ENCODE results near the gene STC2. TPM values are rescaled to one million over a fixed set of nuclear protein-coding genes. Genes with fewer than 3 reads are reported as not detected.

The STC2 gene
- total RNA-seq, 1 donor from 2014 or later: 0.65 TPM

DNA sequence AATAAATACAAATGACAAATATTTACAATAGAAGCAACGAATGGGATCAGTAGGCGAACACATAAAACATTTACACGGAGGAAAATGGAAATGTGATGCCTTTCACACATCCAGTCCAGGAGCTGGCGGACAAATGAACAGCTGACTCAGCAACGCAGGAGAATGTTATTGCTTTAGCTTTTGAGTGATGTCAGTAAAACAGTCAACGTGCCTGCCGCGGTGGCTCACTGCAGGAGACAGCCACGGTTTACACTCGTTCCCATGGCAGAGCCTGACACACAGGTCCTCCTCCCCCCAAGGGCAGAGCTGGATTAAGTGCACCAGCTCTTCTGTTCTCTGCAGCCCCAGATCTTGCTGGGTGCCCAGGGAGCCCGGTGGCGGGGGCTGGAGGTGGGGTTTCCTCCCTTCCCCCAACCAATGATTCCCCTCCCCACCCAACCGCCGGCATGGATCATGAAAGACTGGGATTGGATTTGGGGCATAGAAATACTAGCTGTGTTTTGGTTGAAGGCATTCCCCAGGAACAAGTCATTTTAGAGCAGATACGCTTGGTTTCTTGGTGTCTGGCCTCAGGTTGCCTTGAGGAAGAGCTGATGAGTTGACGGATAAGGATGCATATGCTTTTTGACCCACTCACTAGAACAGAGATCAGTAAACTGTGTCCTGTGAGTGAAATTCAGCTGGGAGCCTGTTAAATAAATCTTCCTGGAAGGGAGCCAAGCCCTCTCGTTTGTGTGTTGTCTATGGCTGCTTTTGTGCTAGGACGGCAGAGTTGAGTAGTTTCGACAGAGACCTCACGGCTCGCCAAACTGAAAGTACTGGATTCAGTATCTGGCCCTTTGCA is 12.5 kb downstream of the STC2 start:
- ATAC-seq (peak; percentile 11), DNase-seq (ENCODE audit: low spot score) (no peak)

DNA sequence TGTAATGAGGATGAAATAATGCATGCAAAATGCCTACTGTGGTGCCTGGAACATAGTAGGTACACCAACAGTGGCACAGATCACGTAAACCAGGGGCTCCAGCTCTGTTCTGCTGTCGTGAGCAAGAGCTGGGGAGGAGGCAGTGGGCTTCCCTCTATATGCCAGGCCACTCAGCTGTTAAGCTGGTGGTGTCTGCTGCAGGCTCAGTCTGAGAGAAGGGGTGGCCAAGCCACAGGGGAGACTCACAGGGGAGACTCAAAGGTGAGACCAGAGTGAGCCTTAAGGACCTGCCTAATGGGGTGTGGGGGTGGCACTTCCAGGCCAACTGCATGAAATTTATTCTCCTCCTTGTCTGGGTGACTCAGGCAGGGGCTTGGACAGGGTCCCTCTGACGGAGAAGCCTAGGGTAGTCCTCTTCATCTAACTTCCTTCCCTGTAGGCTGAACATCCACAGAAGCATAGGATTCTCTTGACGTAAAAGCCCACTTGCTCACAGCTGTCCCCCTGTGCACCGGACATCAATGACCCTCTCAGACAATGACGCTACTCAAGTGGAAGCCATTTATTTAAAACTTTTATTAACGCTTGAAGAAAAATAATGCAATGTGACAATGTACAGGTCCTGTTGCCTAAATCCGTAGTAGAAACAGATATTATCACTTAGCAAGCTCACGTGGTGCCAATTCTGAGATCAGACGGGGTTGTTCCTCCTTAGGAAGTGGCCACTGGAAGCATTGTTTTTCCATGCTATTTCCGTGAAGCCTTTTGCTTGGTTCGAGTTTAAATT is 13.9 kb downstream of the STC2 start:
- no peak for DNase-seq (ENCODE audit: low spot score)
- ATAC-seq: no peak

DNA sequence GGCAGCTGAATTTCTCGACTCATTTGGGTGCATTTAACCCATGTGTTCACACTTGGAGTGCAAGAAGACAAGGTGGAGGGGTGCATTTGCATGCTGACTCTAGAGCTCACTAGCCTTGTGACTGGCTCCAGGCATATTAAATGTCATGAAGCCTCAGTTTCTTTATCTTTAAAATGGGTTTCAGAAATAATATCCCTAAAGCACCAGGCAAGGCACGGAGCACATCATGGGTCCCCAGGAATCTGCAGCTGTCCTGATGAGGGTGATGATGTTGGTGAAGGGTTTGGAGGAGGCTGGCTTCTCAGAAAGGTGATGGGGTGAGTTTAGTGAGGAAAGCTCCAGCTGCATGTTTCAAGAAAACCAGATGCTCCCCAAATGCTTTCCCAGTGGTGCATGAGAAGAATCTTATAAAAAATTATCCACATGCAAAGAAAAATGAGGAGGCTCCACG is 14.8 kb downstream of the STC2 start:
- no peak for DNase-seq (ENCODE audit: low spot score)
- no peak for ATAC-seq

DNA sequence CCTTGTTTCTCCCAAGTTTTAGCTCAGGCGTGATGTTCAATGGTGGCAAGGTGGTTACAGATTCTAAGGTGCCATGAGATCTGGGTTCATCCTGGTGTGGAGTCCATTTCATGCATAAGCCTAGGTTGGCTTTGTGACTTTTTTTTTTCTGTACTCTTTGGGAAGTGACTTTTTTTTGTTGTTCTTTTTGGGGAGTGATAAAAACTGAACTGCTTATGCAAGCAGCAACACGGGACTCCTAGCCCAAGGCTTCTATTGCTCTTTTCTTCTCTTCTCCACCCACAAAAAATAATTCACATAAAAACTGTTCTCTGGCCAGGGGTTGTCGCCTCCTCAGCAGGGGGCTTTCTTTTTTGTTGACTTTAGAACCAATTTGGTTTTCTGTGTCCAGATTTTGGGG is 15.4 kb downstream of the STC2 start:
- DNase-seq (ENCODE audit: low spot score) (no peak), ATAC-seq (no peak)

DNA sequence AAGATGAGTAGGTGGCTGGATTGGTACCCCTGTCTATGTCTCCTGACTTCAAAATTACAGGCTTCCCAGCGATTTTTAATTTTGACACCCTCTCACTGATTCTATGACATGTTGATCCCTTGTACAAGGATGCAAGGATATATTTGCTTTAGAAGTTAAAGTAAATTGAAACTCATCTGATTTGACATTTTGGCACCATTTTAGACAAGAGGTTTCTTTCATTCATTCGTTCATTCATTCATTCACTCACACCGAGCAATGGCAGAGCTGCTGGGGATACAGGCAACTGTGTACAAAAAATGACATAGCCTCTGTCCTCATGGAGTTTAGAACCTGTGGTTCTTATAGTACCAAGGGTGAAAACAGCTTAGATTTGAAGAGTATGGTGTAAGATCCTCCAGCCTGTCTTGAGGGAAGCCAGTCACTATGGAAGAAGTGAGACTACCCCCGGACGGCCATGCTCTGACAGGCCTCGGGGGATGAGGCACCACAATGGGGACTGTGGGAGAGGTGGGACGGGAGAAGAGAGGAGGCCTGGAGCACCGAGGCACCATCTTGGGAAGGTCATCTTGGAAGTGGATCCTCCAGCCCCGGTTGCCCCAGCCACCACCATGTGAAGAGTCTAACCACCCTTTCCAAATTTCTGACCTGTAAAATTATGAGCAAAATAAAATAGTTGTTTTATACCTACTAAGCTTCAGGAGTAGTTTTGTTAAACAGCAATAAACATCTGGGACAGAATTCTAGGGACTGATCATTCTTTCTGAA is 16.2 kb downstream of the STC2 start:
- ATAC-seq (no peak), DNase-seq (ENCODE audit: low spot score) (no peak)

DNA sequence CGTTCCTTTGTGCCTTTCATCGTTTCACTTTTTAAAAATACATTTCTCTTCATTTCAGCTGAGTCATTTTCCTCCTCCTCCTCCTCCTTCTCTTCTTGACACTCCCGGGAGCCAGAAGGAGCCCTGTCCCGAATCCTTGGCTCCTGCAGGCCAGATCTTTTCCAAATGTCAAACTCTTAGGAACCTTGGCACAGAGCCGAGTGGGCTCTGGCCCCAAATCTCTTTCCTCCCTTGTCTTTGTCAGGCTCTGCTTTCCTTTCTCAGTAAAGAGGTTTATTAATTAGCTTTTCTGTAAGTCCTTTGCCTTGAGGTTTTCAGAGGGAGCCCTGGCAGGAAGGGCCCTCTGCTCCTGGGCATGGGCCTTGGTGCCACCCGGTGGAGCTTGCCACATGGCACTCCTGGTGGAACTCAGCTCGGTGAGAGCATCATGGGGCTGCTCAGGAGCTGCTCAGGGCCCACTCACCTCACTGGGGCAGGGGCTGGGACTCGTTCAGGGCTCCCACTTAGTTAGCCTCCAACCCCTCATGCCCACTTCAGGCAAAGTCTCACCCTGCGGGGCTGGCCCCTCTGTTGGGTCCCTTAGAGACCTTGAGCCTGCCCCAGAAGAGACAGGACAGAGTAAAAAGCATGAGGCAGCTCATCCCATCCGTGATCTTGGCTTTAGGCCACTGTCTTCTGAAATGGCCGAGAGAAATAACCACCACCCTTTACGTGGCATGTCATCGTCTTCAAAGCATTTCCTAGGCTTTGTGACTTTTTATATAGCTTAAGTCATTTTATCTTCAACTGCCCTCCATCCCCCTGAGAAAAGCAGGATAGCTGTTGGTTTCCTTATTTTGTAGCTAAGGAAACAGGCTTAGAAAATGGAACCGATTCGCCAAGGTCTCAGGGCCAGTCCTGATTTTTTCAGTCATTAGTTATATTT is 17.1 kb downstream of the STC2 start:
- DNase-seq (ENCODE audit: low spot score): no peak
- ATAC-seq: no peak

DNA sequence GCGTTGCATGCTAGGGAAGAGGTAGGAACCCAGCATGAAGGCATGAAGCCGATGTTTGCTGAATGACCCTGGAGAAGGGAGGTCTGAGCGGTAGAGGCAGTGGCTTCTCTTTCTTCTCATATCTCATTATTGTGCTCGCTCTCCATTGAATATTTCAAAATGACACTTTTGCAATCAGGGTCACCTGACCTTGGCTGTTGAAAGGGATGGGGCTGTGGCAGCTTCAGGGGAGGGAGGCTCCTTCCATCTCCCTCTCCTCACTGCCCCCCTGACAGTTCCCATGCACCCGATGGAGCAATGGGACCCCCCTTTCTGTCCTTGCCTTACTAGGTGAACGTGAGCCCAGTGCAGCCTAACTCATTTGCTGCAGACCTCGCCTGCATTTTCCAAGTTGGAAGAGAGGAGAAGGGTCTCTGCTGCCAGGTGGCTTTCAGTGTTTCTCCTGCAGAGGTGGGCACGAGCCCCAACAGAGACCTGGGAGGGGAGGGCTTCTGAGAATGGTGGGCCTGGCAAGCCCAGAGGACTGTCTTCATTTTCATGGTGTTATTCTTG is 17.9 kb downstream of the STC2 start:
- DNase-seq (ENCODE audit: low spot score): no peak
- peak; percentile 31 for ATAC-seq

DNA sequence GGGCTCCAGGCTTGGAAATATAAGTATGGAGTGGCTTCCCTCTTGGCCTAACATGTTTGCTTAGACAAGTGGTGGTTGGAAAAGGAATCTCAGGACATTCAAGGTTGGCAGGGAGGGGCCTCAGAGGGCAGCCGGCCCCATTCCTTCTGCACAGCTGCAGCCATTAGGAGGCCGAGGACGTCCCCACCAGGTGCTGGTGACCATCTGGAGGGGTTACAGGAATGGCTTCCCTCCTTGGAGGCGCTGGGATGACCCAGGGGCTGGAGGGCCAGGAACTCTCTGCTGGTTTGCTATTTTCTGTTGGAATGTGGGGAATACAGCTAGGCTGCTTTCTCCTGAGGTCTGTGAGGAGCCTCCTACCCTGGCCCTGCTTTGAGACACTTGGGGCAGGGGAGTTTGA is 18.5 kb downstream of the STC2 start:
- ATAC-seq (no peak), DNase-seq (ENCODE audit: low spot score) (no peak)

DNA sequence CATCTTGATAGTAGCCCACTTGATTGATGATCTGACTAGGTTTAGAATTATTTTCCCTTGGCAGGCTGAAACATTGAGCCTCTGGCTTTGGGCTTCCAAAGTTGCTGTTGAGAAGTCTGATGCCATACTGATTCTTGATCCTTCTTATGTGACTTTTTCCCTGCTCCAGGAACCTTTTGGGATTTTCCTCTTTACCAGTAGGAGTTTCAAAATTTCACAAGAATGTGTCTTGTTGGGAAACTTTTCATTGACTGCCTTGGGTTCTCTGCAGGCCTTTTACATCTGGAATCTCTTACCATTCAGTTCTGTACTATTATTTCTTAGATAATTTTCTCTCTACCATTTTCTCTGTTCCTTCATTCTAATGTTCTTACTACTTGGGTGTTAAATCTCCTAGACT is 20.0 kb downstream of the STC2 start:
- no peak for DNase-seq (ENCODE audit: low spot score)
- no peak for ATAC-seq

DNA sequence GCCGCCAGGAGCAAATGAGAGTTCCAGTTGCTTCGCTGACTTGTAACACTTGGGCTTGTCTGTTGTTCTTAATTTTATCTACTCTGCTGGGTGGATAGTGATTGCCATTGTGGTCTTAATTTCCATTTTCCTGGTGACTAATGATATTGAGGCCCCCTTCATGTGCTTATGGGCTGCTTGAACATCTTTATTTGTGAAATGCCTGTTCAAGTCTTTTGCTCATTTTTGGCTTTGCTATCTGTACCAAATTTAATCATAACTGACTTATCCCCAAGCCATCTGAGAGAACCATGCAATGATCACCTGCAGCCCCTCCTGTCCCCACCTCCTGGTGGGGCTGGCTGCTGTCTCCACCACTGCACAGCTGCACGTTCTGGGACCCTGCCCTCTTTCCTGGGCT is 20.5 kb downstream of the STC2 start:
- no peak for DNase-seq (ENCODE audit: low spot score)
- ATAC-seq: no peak

DNA sequence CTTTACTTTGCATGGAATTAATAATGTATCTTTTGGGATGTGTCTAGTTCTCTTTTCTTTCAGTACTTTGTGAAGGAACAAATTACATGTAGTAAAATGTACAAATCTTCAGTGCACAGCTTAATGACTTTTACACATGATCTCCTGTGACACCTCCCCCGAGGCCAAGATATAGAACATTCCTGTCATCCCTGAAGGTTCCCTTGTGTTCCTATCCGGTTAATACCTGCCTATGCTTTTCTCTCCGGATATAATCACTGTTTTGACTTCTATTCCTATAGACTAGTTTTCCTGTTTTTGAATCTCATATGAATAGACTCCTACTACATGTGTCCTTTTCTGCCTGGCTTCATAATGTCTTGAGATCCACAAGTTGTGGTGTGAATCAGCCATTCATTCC is 21.5 kb downstream of the STC2 start:
- no peak for ATAC-seq
- no peak for DNase-seq (ENCODE audit: low spot score)

DNA sequence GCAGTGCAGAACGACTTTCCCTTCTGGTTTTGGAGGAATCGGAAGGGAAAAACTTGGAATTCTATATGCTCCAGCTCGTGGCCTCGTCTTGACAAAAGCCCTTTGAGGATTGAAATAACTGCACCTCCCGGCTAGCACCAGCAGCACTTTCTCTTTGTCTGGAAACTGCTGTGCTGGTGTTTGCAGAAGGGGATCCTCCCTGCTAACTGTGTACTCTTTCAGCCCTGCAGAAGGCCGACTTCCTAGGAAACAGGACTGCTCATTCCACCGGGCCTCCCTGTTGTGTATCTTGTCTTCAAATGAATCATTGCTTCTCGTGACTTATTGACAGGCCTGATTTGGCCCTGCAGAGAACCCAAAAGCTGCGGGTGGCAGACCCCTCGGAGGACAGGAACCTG is 23.6 kb downstream of the STC2 start:
- no peak for ATAC-seq
- DNase-seq (ENCODE audit: low spot score): no peak

DNA sequence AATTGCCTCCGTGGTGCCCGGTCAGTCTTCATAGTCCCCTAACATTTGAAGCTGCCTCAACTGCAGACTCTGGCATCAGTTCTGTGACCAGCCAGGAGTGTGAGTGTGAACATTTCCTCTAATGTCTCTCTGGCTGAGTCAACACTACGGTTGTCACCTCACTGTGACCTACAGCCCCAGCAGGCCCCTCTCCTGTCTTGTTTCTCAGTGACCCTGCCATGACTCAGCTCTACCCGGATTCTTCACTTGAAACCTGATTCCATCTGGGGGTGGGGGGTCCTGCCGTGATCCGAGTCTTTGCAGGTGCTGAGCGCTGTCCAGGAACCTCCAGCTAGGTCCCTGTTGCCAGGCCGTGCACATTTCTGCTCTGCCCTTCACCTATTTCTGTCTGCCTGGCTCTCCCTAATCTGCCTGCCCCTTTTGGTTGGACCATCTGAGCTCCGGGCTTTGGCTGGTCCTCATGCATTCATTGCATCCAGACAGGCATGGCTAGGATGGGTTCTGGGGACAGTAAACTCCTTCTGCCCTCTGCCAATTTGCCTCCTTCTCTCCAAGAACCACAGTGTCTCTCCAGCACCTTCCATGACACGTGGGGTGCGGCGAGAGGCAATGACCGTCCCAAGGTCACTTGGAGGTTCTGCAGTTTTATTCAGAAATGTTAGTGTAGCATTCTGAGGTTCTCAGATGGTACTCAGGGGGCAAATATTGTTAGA is 24.2 kb downstream of the STC2 start:
- DNase-seq (ENCODE audit: low spot score): no peak
- no peak for ATAC-seq

DNA sequence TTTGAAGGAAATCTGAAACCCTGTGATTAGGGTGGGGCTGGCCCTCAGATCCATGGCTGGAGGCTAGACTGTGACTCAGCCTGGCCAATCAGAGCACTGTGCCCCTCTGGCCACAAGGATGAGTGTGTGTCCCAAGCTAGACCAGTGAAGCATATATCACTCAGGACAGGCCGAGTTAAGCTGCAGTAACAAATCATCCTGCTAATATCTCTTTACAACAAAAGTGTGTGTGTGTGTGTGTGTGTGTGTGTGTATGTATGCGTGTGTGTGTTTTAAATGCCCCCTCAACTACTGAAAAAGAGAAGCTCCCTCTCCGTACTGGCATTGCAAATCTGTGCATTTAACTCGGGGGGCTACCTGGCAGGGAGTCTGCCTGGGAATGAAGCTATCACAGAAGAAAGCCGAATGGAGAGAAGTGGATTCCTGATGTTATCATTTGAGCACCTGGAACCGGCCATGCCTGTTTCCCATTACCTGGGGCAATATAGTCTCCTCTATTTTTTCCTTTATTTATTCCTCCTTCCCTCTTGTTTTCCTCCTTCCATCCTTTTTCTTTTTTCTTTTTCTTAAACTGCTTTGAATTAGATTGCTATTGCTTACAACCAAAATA is 25.6 kb downstream of the STC2 start:
- ATAC-seq: no peak
- no peak for DNase-seq (ENCODE audit: low spot score)

DNA sequence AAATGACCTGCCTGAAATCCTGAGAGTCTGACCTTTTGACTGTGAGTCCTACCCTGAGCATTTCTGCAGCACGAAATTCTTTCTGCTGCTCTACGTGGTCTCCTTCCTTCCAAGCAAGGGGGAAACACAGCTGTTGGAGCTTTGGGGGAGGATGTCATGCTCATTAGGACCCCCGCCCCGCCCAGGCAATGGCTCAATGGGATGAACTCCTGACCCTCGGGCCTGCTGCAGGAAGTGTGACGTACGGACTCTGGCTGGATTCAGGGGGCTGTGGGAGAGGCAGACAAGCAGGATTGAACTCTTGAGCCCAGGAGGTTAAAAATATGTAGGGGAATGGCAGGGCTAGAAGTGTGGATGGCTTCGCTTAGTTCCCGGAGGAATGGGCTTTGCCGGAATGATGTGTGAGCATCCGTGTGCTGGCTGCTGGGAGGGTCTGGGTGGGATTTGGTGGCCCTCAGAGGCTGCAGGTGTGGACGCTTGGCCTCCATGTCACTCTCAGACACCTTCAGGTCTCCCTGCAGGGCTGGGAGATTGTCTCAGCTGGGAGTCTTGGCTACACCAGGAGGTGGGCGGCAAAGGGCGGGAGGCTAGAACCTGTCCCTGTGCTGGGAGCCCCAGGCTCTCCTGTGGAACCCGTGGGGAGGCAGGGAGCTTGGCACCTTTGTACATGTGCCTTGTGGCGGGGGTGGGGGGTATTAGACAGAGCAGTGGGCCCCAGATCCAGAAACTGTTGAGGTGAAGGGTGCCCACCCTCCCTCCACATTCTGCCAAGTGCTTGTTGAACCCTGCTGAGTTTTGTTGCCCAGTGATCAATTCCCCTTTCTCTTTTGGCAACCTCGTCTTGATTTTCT is 26.3 kb downstream of the STC2 start:
- DNase-seq (ENCODE audit: low spot score): no peak
- ATAC-seq: no peak

DNA sequence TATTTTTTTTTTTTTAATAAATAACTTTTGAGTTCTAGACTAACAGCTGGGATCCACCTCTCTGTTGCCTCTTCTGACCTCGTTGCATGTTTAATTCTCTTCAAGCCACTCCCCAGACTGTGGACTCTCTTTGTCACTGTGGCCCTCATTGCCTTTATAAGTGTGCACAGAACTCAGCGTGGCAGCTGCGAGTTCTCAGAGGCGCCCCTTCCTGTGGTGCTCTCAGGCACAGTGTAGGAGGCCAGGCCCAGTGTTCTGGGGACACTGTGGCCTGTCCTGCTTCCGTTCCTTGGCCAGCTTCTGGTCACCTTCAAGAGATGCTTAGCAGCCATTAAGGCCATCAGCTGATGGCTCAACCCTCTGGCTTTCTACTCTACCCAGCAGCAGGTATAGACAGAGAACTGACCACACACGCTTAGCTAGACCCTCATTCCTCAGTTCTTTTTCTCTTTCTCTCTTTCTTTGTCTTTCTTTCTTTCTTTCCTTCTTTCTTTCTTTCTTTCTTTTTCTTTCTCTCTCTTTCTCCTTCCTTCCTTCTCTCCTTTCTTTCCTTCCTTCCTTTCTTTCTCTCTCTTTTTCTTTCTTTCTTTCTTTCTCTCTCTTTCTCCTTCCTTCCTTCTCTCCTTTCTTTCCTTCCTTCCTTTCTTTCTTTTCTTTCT is 27.7 kb downstream of the STC2 start:
- ATAC-seq (no peak), DNase-seq (ENCODE audit: low spot score) (no peak)

DNA sequence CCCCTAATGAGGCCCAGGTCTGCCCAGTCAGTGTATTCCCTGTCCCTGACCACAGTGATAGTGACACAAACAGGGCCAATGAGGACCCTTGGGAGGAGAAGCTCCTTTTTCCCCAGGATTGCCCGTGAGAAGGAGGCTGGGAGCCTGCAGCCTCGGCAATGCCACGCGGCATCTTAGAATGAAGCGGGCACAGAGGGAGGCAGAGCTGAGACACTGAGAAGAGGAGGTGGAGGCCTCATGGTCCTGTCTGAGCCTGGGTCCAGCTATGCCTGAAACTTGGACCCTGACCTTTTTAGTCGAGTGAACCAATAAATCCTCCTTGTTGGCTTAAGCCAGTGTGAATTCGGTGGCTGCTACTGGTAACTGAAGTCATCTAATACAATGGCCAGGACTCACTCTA is 28.4 kb downstream of the STC2 start:
- ATAC-seq: no peak
- DNase-seq (ENCODE audit: low spot score): no peak

All from left lobe of liver (tissue), 2 donors.